HepG2 (cell line): ENCODE measurements around the gene LYRM9. TPM values are rescaled to one million over a fixed set of nuclear protein-coding genes. Genes with fewer than 3 reads are reported as not detected.

Source experiments
- ATAC-seq: fragments of 200-7000 bp; cut with Tn5 transposase; 3 replicates; pipeline ENCODE4 v1.9.1; 2020; ENCODE audit warnings: mild to moderate bottlenecking, moderate library complexity
- BruUV-seq: library from RNA; stranded (reverse); fragments of 400-500 nt; replicated peaks from 2 replicates; lab custom pipeline; 2021; lab: Mats Ljungman, UMichigan
- CTCF ChIA-PET: fragments of 300-600 bp; formaldehyde crosslinking; extraction: SDS; loops from one replicate; lab custom pipeline; 2021; ENCODE audit warnings: low total read pairs, inconsistent platforms, low intra/inter-chr PET ratio; lab: Yijun Ruan, JAX
- POLR2A ChIA-PET: fragments of 350-600 bp; sonication (Branson Sonifier 250); formaldehyde crosslinking; loops from one replicate; lab custom pipeline; 2020; ENCODE audit warnings: antibody characterized with exemption, inconsistent platforms; lab: Yijun Ruan, JAX
- DNase-seq: peaks from one replicate; pipeline ENCODE4 v3.0.0-alpha.2; 2015; ENCODE audit warnings: low spot score
- FAIRE-seq: peaks from 3 replicates; lab custom pipeline; 2011; peaks lifted over from hg19 to GRCh38; lab: Jason Lieb, UNC
- H2AFZ ChIP-seq: one replicate; pipeline ENCODE4 v1.6.1; 2011; ENCODE audit warnings: low read length, inconsistent platforms
- H3K27ac ChIP-seq: fragments of 300-600 bp; 3 replicates; pipeline ENCODE4 v1.8.0; 2011; ENCODE audit warnings: mixed run types, mild to moderate bottlenecking, mixed read lengths, low read length, inconsistent platforms; ENCODE audit not compliant: insufficient read depth; ENCODE audit errors: extremely low read length
- H3K27me3 ChIP-seq, 2 experiments: fragments of 200-600 bp in 1 of 2; 2 replicates in 1 of 2; 3 replicates in 1 of 2; pipeline versions ENCODE4 v1.6.0 to v1.8.0; 2011; ENCODE audit warnings: low read length in 2 of 2, mild to moderate bottlenecking in 2 of 2, moderate library complexity in 2 of 2, inconsistent platforms in 1 of 2; ENCODE audit not compliant: insufficient read depth in 2 of 2, control insufficient read depth in 1 of 2
- H3K36me3 ChIP-seq, 2 experiments: fragments of 200-600 bp in 1 of 2; replicated peaks in 1 of 2; 2 replicates in 1 of 2; 3 replicates in 1 of 2; pipeline versions ENCODE4 v1.5.1 to v1.8.0; 2011; ENCODE audit warnings: low read length in 2 of 2, inconsistent platforms in 1 of 2; ENCODE audit not compliant: insufficient read depth in 2 of 2, control insufficient read depth in 1 of 2
- H3K4me1 ChIP-seq: 2 replicates; pipeline ENCODE4 v1.5.1; 2012; ENCODE audit warnings: low read length, inconsistent platforms; ENCODE audit not compliant: insufficient read depth
- H3K4me2 ChIP-seq: 2 replicates; pipeline ENCODE4 v1.6.0; 2011; ENCODE audit warnings: low read depth, low read length, inconsistent platforms
- H3K4me3 ChIP-seq, 3 experiments: fragments of 200-600 bp in 1 of 3; sonication (generic), shearing (Covaris generic) in 1 of 3; replicated peaks in 1 of 3; 2 replicates each; pipeline ENCODE4 v1.5.1; 2011 to 2016; ENCODE audit warnings: low read length in 3 of 3, inconsistent platforms in 2 of 3, low read depth in 2 of 3, mild to moderate bottlenecking in 2 of 3, control low read depth in 1 of 3, mixed read lengths in 1 of 3; ENCODE audit not compliant: insufficient read depth in 1 of 3
- H3K79me2 ChIP-seq: one replicate; pipeline ENCODE4 v1.6.1; 2011; ENCODE audit warnings: low read length, inconsistent platforms; ENCODE audit not compliant: insufficient read depth
- H3K9ac ChIP-seq: 2 replicates; pipeline ENCODE4 v1.6.0; 2011; ENCODE audit warnings: mild to moderate bottlenecking, low read depth, low read length, inconsistent platforms; ENCODE audit not compliant: insufficient read depth
- H3K9me3 ChIP-seq: 2 replicates; pipeline ENCODE4 v1.5.1; 2012; ENCODE audit warnings: mild to moderate bottlenecking, low read length
- H4K20me1 ChIP-seq: 2 replicates; pipeline ENCODE4 v1.6.0; 2011; ENCODE audit warnings: inconsistent platforms, mild to moderate bottlenecking, low read length, moderate library complexity; ENCODE audit not compliant: insufficient read depth
- AHR ChIP-seq: IDR thresholded peaks from 2 replicates; pipeline ENCODE4 v1.6.1; 2018; ENCODE audit warnings: missing genetic modification reagents, missing compliant biosample characterization
- HNF1A ChIP-seq, 2 experiments: sonication (generic) in 1 of 2; formaldehyde crosslinking in 1 of 2; IDR thresholded peaks; 2 replicates each; pipeline versions ENCODE4 v1.4.0 to v1.6.1; 2016 to 2020; ENCODE audit warnings: borderline replicate concordance in 1 of 2, low read depth in 1 of 2, mild to moderate bottlenecking in 1 of 2, missing genetic modification reagents in 1 of 2
- KLF11 ChIP-seq: IDR thresholded peaks from 2 replicates; pipeline ENCODE4 v1.6.1; 2016; ENCODE audit warnings: missing compliant biosample characterization
- MZF1 ChIP-seq: sonication (generic); formaldehyde crosslinking; IDR thresholded peaks from 2 replicates; pipeline ENCODE4 v1.8.1; 2023; ENCODE audit warnings: mild to moderate bottlenecking, missing genetic modification reagents, borderline replicate concordance
- NR3C1 ChIP-seq: sonication (generic); formaldehyde crosslinking; IDR thresholded peaks from 2 replicates; pipeline ENCODE4 v1.4.0; 2020; ENCODE audit warnings: missing genetic modification reagents
- PCBP2 ChIP-seq: fragments of 200-400 bp; formaldehyde crosslinking; optimal IDR thresholded peaks from 2 replicates; pipeline ENCODE3; 2018; ENCODE audit warnings: low read length, low read depth; ENCODE audit not compliant: poor library complexity, severe bottlenecking
- REXO4 ChIP-seq: sonication (generic); formaldehyde crosslinking; IDR thresholded peaks from 2 replicates; pipeline ENCODE4 v1.8.0; 2022; ENCODE audit warnings: missing genetic modification reagents, mild to moderate bottlenecking, borderline replicate concordance
- THRA ChIP-seq: sonication (generic); formaldehyde crosslinking; IDR thresholded peaks from 2 replicates; pipeline ENCODE4 v1.4.0; 2020; ENCODE audit warnings: missing genetic modification reagents, borderline replicate concordance
- TMF1 ChIP-seq: sonication (generic); formaldehyde crosslinking; IDR thresholded peaks from 2 replicates; pipeline ENCODE4 v1.8.1; 2022; ENCODE audit warnings: low read depth, missing genetic modification reagents
- ZBTB26 ChIP-seq: IDR thresholded peaks from 2 replicates; pipeline ENCODE4 v1.6.1; 2016; ENCODE audit warnings: missing compliant biosample characterization, missing genetic modification reagents, borderline replicate concordance
- ZC3H13 ChIP-seq: sonication (generic); formaldehyde crosslinking; IDR thresholded peaks from 2 replicates; pipeline ENCODE4 v1.8.1; 2023; ENCODE audit warnings: mild to moderate bottlenecking, missing genetic modification reagents, moderate library complexity
- ZFP36L1 ChIP-seq: sonication (generic); formaldehyde crosslinking; IDR thresholded peaks from 2 replicates; pipeline ENCODE4 v1.8.0; 2022; ENCODE audit warnings: mild to moderate bottlenecking, missing genetic modification reagents, moderate library complexity
- ZNF264 ChIP-seq: sonication (generic); formaldehyde crosslinking; IDR thresholded peaks from 2 replicates; pipeline ENCODE4 v1.4.0; 2020; ENCODE audit warnings: missing genetic modification reagents
- ZNF414 ChIP-seq: sonication (generic); formaldehyde crosslinking; IDR thresholded peaks from 2 replicates; pipeline ENCODE4 v1.5.0; 2020; ENCODE audit warnings: missing genetic modification reagents
- WGBS: methylation state at CpG from one replicate; pipeline ENCODE4 v1.1.6; 2017; ENCODE audit warnings: low lambda C conversion rate; 5-methylcytosine and 5-hydroxymethylcytosine counted together
- in situ Hi-C: cut with HindIII; loops from 2 replicates; pipeline ENCODE4 v1.10.0; 2017; ENCODE audit warnings: low pct_unique_long_range_greater_than_20kb; ENCODE audit not compliant: extremely low pct_ligation_motif_present
- intact Hi-C: fragments of 100-400 bp; cut with micrococcal nuclease; formaldehyde crosslinking; loops from one replicate; pipeline ENCODE4 v1.10.0; 2022; ENCODE audit not compliant: unreplicated experiment
- polyA plus RNA-seq, 8 experiments: library from polyadenylated mRNA; depleted of rRNA in 3 of 8; stranded (reverse) in 7 of 8; unstranded in 1 of 8; fragments of >200 nt; fragmentation: Illumina TruSeq in 4 of 8; extraction: Trizol in 4 of 8; gene quantifications; 2 replicates each; pipeline versions ENCODE4 v1.2.1 to v1.2.3, GENCODE V29; 2011 to 2016; ENCODE audit warnings: low read depth in 4 of 8, missing spikeins in 1 of 8, mixed read lengths in 1 of 8; ENCODE audit not compliant: insufficient read depth in 1 of 8
- total RNA-seq, 5 experiments: library from RNA; depleted of rRNA; stranded (reverse); fragments of >200 nt; fragmentation: Illumina TruSeq; extraction: Trizol; gene quantifications; 2 replicates each; pipeline ENCODE4 v1.2.3, GENCODE V29; 2016; ENCODE audit warnings: low read depth in 1 of 5

Gene LYRM9
- total and polyA plus RNA-seq, 2 of the 13 experiments (the other 11 are each of a cell fraction or from before 2014, with no cell fraction given) = 0.24 to 0.66 TPM

GRCh38 chr17:27921077-27921476 is 27.9 kb upstream of the LYRM9 start:
- WGBS = 27% methylated on average over 5 of the region's 5 CpGs
- ATAC-seq = no peak
- no peak for FAIRE-seq
- H3K36me3 ChIP-seq = no peaks in the 10 kb centered on the region
- H3K27ac ChIP-seq = no peak overlapping the region
- H4K20me1 ChIP-seq = no peaks in the 10 kb centered on the region
- ChIA-PET CTCF (no interaction called here), POLR2A (no interaction called here)
- H3K4me3 ChIP-seq = no peak overlapping the region
- no TSS peak for BruUV-seq
- no peaks in the 10 kb centered on the region for H3K27me3 ChIP-seq
- TF ChIP-seq REXO4 (CRISPR knock-in tag) (no peak), ZFP36L1 (CRISPR knock-in tag) (no peak), AHR (CRISPR knock-in tag) (no peak), ZNF414 (no peak), ZC3H13 (CRISPR knock-in tag) (no peak), ZNF264 (no peak), ZBTB26 (no peak), THRA (CRISPR knock-in tag) (no peak), KLF11 (no peak), TMF1 (CRISPR knock-in tag) (no peak), PCBP2 (no peak), MZF1 (CRISPR knock-in tag) (no peak), NR3C1 (CRISPR knock-in tag) (no peak), HNF1A (IDR thresholded peaks at IDR 0.05; ENCODE audit: low read depth) (no peak), HNF1A (CRISPR knock-in tag; IDR thresholded peaks at IDR 0.05; ENCODE audit: borderline replicate concordance) (no peak)
- no peaks in the 10 kb centered on the region for H3K4me1 ChIP-seq
- H3K9me3 ChIP-seq = no peaks in the 10 kb centered on the region
- in situ Hi-C loops (no loop called here), intact Hi-C loops (no loop called here)
- no peak for DNase-seq
- no peaks in the 10 kb centered on the region for H3K79me2 ChIP-seq
- no peak overlapping the region for H3K4me2 ChIP-seq
- H2AFZ ChIP-seq = no peak overlapping the region
- no peak overlapping the region for H3K9ac ChIP-seq
